Mucosa of descending colon (tissue), 3 donors: ENCODE results near the gene WDR83. TPM values are rescaled to one million over a fixed set of nuclear protein-coding genes. Genes with fewer than 3 reads are reported as not detected.

Source experiments
- ATAC-seq: fragments of 200-7000 bp; cut with Tn5 transposase; one replicate; pipeline ENCODE4 v1.9.1; 2020; ENCODE audit warnings: mild to moderate bottlenecking, moderate library complexity
- DNase-seq, 3 donors: peaks; one replicate each; pipeline ENCODE4 v3.0.0-alpha.2; 2020
- H3K36me3 ChIP-seq: fragments of 200-600 bp; one replicate; pipeline ENCODE4 v1.8.0; 2021; ENCODE audit warnings: low read depth, mild to moderate bottlenecking
- H3K4me1 ChIP-seq: fragments of 200-600 bp; one replicate; pipeline ENCODE4 v1.8.0; 2021; ENCODE audit warnings: low read depth, mild to moderate bottlenecking
- H3K4me3 ChIP-seq: fragments of 200-600 bp; one replicate; pipeline ENCODE4 v1.8.0; 2021; ENCODE audit warnings: mild to moderate bottlenecking
- H3K9me3 ChIP-seq: fragments of 200-600 bp; one replicate; pipeline ENCODE4 v1.8.0; 2021; ENCODE audit warnings: mild to moderate bottlenecking
- CTCF ChIP-seq: fragments of 200-600 bp; IDR thresholded peaks from one replicate; pipeline ENCODE4 v1.8.0; 2022; ENCODE audit warnings: antibody characterized with exemption, mild to moderate bottlenecking
- intact Hi-C, 2 donors: fragments of 100-400 bp; cut with DNase I in 1 of 2; cut with micrococcal nuclease in 1 of 2; formaldehyde crosslinking; loops; one replicate each; pipeline versions ENCODE4 v1.11.0 to v1.11.1; 2022; cut with DNase I, micrococcal nuclease
- total RNA-seq, 3 donors: library from RNA; stranded (reverse); fragmentation: NEBNext Ultra II Directional in 2 of 3; extraction: Animal tissue kit (Norgen Biotek cat#: 25700) in 2 of 3; gene quantifications; one replicate each; pipeline versions ENCODE4 v1.2.1 to v1.2.4, GENCODE V29; 2021 to 2023
- donor health status: DM: no; HTN: no; CAD: no; lungs with moderate emphysema.
- donor health status: DM: no; HTN: no; CAD: no.
- donor health status: DM: no; HTN: yes; CAD: no.

WDR83 gene
- total RNA-seq, 3 donors from 2014 or later = 6.4 to 13.4 (median 7.4) TPM

GRCh38 chr19:12628040-12629022, 38.3 kb upstream of the WDR83 start:
- H3K9me3 ChIP-seq = peaks cover 25% of the 10 kb centered on the region
- TF ChIP-seq CTCF = no peak
- no peak for DNase-seq
- intact Hi-C loops = no loop called here
- no peak overlapping the region for H3K4me3 ChIP-seq
- H3K4me1 ChIP-seq = no peaks in the 10 kb centered on the region
- H3K36me3 ChIP-seq = peaks cover 30% of the 10 kb centered on the region
- ATAC-seq = no peak

GRCh38 chr19:12629215-12629614, 37.4 kb upstream of the WDR83 start:
- intact Hi-C loops = no loop called here
- Histone ChIP-seq H3K9me3 (peaks cover 25% of the 10 kb centered on the region), H3K4me1 (no peaks in the 10 kb centered on the region), H3K4me3 (no peak overlapping the region), H3K36me3 (peaks cover 30% of the 10 kb centered on the region)
- ATAC-seq (no peak), DNase-seq (no peak)
- no peak for TF ChIP-seq CTCF

- Histone ChIP-seq H3K36me3 (no peaks in the 10 kb centered on the region), H3K9me3 (no peaks in the 10 kb centered on the region), H3K4me3 (no peak overlapping the region), H3K4me1 (peaks cover 9% of the 10 kb centered on the region)
- no peak for TF ChIP-seq CTCF
- no peak for ATAC-seq
- no peak for DNase-seq
- intact Hi-C loops = no loop called here
Measured at GRCh38 chr19:12636631-12637030, 30.0 kb upstream of the WDR83 start.

- no peaks in the 10 kb centered on the region for H3K9me3 ChIP-seq
- no peak for TF ChIP-seq CTCF
- H3K4me1 ChIP-seq = peaks cover 9% of the 10 kb centered on the region
- DNase-seq (no peak), ATAC-seq (no peak)
- no peaks in the 10 kb centered on the region for H3K36me3 ChIP-seq
- intact Hi-C loops = no loop called here
- no peak overlapping the region for H3K4me3 ChIP-seq
Measured at GRCh38 chr19:12638611-12639182, 27.9 kb upstream of the WDR83 start.

GRCh38 chr19:12639901-12640613, 26.6 kb upstream of the WDR83 start:
- Histone ChIP-seq H3K4me3 (no peak overlapping the region), H3K9me3 (no peaks in the 10 kb centered on the region), H3K36me3 (no peaks in the 10 kb centered on the region), H3K4me1 (peaks cover 9% of the 10 kb centered on the region)
- intact Hi-C loops = no loop called here
- ATAC-seq = peak; percentile 98
- peak; percentile 86 to 88 (median 87) for DNase-seq
- TF ChIP-seq CTCF = peak; percentile 58
